Activated naive CD4-positive, alpha-beta T cell treated with anti-CD3 and anti-CD28 coated beads, Interleukin-2, amount 10 ng/mL, durations not matched to agents 7 days and 5 days (primary cell): Measurements from ENCODE around the gene RTP5.
A peak's percentile ranks its signal among the peaks of the same experiment; 100 is the strongest.

Source experiments
- CTCF ChIA-PET: fragments of 350-600 bp; sonication (Branson Sonifier 250); formaldehyde crosslinking; loops from one replicate; lab custom pipeline; 2021; ENCODE audit warnings: antibody characterized with exemption; lab: Charles Lee
- DNase-seq: peaks from one replicate; pipeline ENCODE4 v3.0.0-alpha.2; 2020
- H3K27ac Mint-ChIP-seq: one replicate; pipeline ENCODE4 v1.8.0; 2021; ENCODE audit warnings: mild to moderate bottlenecking, moderate library complexity, mixed read lengths
- H3K27me3 Mint-ChIP-seq: one replicate; pipeline ENCODE4 v1.8.0; 2021; ENCODE audit warnings: mild to moderate bottlenecking, mixed read lengths
- H3K36me3 Mint-ChIP-seq: one replicate; pipeline ENCODE4 v1.8.0; 2021; ENCODE audit warnings: mixed read lengths
- H3K4me1 Mint-ChIP-seq: one replicate; pipeline ENCODE4 v1.8.0; 2021; ENCODE audit warnings: mixed read lengths
- H3K4me3 Mint-ChIP-seq: one replicate; pipeline ENCODE4 v1.8.0; 2021; ENCODE audit warnings: mild to moderate bottlenecking, moderate library complexity, mixed read lengths
- H3K9me3 Mint-ChIP-seq: one replicate; pipeline ENCODE4 v1.8.0; 2021; ENCODE audit warnings: mixed read lengths

Gene RTP5

GRCh38 chr2:241890524-241891235, 21.2 kb downstream of the RTP5 start:
- peaks cover 7% of the 10 kb centered on the region for H3K9me3 Mint-ChIP-seq
- CTCF ChIA-PET, result no interaction called here
- H3K36me3 Mint-ChIP-seq, result peaks cover 26% of the 10 kb centered on the region

DNA sequence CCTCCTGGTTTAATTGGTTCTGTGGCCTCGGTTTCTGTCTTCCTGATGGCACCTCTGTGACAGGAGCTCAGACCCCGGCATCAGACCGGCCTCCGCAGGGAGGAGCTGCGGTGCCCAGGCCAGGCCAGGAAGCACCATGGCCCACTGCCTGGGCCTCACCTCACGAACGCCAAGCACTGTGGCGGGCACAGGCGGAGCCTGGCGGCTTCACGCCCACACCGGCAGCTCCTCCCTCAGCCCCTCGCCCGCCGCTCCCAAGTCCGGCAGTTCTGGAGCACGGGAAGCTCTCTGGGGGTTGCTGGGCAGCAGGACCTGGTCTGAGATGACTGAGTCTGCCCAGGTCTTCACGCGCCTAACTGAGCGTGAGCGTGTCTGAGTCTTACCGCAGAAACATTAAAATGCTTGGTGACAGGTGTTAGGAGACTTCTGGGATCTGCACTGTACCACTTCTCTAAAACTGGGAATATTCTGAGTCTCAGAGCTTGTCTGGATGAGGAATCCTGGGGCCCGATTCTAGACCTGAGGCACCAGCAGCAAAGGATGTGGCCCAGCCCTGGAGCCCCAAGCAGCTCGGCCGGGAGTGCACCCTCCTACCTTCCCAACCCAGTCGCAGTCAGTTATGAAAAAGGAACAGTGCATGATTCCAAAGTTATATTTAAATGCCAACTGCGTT, 21.9 kb downstream of the RTP5 start:
- Mint-ChIP-seq H3K4me1 (peaks cover 15% of the 10 kb centered on the region), H3K36me3 (peaks cover 25% of the 10 kb centered on the region), H3K27ac (no peak overlapping the region), H3K9me3 (peaks cover 9% of the 10 kb centered on the region), H3K4me3 (no peak overlapping the region), H3K27me3 (no peaks in the 10 kb centered on the region)
- DNase-seq, result no peak
- CTCF ChIA-PET, result no interaction called here

More at GRCh38 chr2:241890524-241891235, 21.2 kb downstream of the RTP5 start:
- no peak for DNase-seq
- no peak overlapping the region for H3K4me3 Mint-ChIP-seq
- H3K4me1 Mint-ChIP-seq, result peaks cover 19% of the 10 kb centered on the region
- H3K27me3 Mint-ChIP-seq, result no peaks in the 10 kb centered on the region
- H3K27ac Mint-ChIP-seq, result no peak overlapping the region

DNA sequence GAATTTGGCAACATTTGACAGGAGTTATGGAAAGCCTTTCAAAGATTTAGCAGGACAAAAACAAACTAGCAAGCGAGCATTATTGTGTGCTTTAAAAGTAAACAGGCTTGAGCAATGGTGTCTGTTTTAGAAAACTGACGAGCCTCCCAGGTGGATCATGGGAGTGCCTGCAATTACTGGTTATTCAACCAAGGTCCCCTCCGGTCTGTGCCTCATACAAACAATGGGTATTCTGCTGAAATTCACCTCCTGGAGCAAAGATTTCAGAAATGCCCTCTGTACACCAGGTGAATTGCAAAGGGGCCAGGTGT, 22.4 kb downstream of the RTP5 start:
- Mint-ChIP-seq H3K36me3 (peaks cover 24% of the 10 kb centered on the region), H3K9me3 (peaks cover 9% of the 10 kb centered on the region), H3K27me3 (no peaks in the 10 kb centered on the region), H3K27ac (no peak overlapping the region), H3K4me3 (no peak overlapping the region), H3K4me1 (peaks cover 15% of the 10 kb centered on the region)
- DNase-seq, result peak; percentile 5
- CTCF ChIA-PET, result no interaction called here

GRCh38 chr2:241892299-241893137, 23.0 kb downstream of the RTP5 start:
- Mint-ChIP-seq H3K27ac (no peak overlapping the region), H3K9me3 (peaks cover 9% of the 10 kb centered on the region), H3K36me3 (peaks cover 19% of the 10 kb centered on the region), H3K4me3 (no peak overlapping the region), H3K4me1 (peaks cover 12% of the 10 kb centered on the region), H3K27me3 (no peaks in the 10 kb centered on the region)
- peak; percentile 12 for DNase-seq
- CTCF ChIA-PET, result no interaction called here

GRCh38 chr2:241893265-241893664, 23.7 kb downstream of the RTP5 start:
- H3K27ac Mint-ChIP-seq, result no peak overlapping the region

GRCh38 chr2:241894056-241894641, 24.6 kb downstream of the RTP5 start:
- H3K4me1 Mint-ChIP-seq, result peaks cover 3% of the 10 kb centered on the region
- CTCF ChIA-PET, result no interaction called here
- peaks cover 12% of the 10 kb centered on the region for H3K36me3 Mint-ChIP-seq
- H3K4me3 Mint-ChIP-seq, result no peak overlapping the region
- H3K27me3 Mint-ChIP-seq, result no peaks in the 10 kb centered on the region
- peaks cover 5% of the 10 kb centered on the region for H3K9me3 Mint-ChIP-seq
- no peak for DNase-seq
- H3K27ac Mint-ChIP-seq, result no peak overlapping the region

More at GRCh38 chr2:241893265-241893664, 23.7 kb downstream of the RTP5 start:
- H3K4me1 Mint-ChIP-seq, result peaks cover 7% of the 10 kb centered on the region
- no peak for DNase-seq
- H3K4me3 Mint-ChIP-seq, result no peak overlapping the region
- peaks cover 15% of the 10 kb centered on the region for H3K36me3 Mint-ChIP-seq
- no peaks in the 10 kb centered on the region for H3K27me3 Mint-ChIP-seq
- peaks cover 7% of the 10 kb centered on the region for H3K9me3 Mint-ChIP-seq
- CTCF ChIA-PET, result no interaction called here

GRCh38 chr2:241894681-241895426, 25.3 kb downstream of the RTP5 start:
- no peak overlapping the region for H3K27ac Mint-ChIP-seq
- CTCF ChIA-PET, result no interaction called here
- peaks cover 3% of the 10 kb centered on the region for H3K9me3 Mint-ChIP-seq
- no peak overlapping the region for H3K4me3 Mint-ChIP-seq
- no peaks in the 10 kb centered on the region for H3K4me1 Mint-ChIP-seq
- no peaks in the 10 kb centered on the region for H3K27me3 Mint-ChIP-seq
- no peak for DNase-seq
- H3K36me3 Mint-ChIP-seq, result peaks cover 5% of the 10 kb centered on the region

DNA sequence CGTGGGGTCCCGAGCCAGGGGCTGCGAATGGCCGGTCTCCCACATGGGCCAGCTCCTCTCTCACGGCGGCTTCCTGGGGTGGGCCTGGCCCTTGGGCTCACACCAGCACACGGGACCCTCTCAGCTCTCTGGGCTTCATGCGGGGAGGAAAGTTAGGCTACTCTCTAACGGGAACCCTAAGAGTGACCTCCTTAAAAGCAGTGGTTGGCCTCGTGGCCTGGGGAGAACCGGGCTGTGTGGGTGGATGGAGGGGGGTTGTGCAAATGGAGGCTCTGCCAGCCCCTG, 25.8 kb downstream of the RTP5 start:
- no peak for DNase-seq
- peaks cover 2% of the 10 kb centered on the region for H3K36me3 Mint-ChIP-seq
- H3K27me3 Mint-ChIP-seq, result no peaks in the 10 kb centered on the region
- CTCF ChIA-PET, result no interaction called here
- no peak overlapping the region for H3K27ac Mint-ChIP-seq
- H3K4me3 Mint-ChIP-seq, result no peak overlapping the region
- H3K9me3 Mint-ChIP-seq, result peaks cover 3% of the 10 kb centered on the region
- no peaks in the 10 kb centered on the region for H3K4me1 Mint-ChIP-seq

GRCh38 chr2:241895712-241896641, 26.4 kb downstream of the RTP5 start:
- Mint-ChIP-seq H3K27me3 (peaks cover 3% of the 10 kb centered on the region), H3K9me3 (peaks cover 3% of the 10 kb centered on the region), H3K27ac (peak overlapping the region; percentile 65), H3K4me3 (no peak overlapping the region), H3K36me3 (peaks cover 2% of the 10 kb centered on the region), H3K4me1 (no peaks in the 10 kb centered on the region)
- no peak for DNase-seq
- CTCF ChIA-PET, result no interaction called here

GRCh38 chr2:241896746-241897201, 27.2 kb downstream of the RTP5 start:
- DNase-seq, result no peak
- Mint-ChIP-seq H3K4me3 (no peak overlapping the region), H3K27me3 (peaks cover 11% of the 10 kb centered on the region), H3K27ac (no peak overlapping the region), H3K9me3 (peaks cover 3% of the 10 kb centered on the region), H3K36me3 (peaks cover 2% of the 10 kb centered on the region), H3K4me1 (peaks cover 2% of the 10 kb centered on the region)
- CTCF ChIA-PET, result no interaction called here

GRCh38 chr2:241897231-241897916, 27.8 kb downstream of the RTP5 start:
- Mint-ChIP-seq H3K9me3 (peaks cover 3% of the 10 kb centered on the region), H3K4me1 (peaks cover 2% of the 10 kb centered on the region), H3K27ac (peak overlapping the region; percentile 38), H3K4me3 (no peak overlapping the region), H3K36me3 (peaks cover 2% of the 10 kb centered on the region), H3K27me3 (peaks cover 15% of the 10 kb centered on the region)
- no peak for DNase-seq
- CTCF ChIA-PET, result no interaction called here

DNA sequence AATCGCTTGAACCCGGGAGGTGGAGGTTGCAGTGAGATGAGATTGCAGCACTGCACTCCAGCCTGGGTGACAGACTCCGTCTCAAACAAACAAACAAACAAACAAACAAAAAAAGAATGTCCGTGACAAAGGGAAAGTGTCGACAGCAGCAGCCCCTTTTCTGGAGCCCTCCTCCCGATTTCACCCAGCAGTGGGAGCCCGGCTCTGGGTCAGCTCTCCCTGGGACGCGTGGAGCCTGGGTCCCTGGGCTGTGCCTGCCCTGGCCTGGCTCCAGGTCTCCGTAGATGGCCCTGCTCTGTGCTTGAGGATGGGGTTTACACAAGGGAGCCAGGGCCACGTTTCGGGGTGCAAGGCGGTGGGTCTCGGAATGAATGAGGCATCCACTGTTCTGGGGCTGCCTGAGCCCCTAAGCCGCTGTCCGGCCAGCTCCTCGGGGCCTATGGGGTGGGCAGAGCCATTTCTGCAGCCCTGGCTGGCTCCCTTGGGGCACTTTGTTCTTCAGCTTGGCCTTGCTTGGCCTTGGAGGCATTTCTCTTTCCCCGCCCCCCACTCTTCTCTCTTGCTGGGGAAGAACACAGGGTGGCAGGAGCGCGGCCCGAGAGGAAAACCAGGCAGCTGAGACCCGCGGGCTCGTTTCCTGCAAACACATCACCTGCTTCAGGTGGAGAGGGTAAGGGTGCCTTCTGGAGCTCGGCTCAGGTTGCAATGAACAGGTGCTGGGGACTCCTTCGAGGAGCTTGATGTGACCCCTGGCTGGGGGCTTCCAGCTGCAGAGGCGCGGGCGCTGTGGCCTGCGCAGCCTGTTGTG, 29.1 kb downstream of the RTP5 start:
- Mint-ChIP-seq H3K4me3 (no peak overlapping the region), H3K27me3 (peaks cover 15% of the 10 kb centered on the region), H3K27ac (no peak overlapping the region), H3K4me1 (peaks cover 2% of the 10 kb centered on the region), H3K36me3 (peaks cover 2% of the 10 kb centered on the region), H3K9me3 (peaks cover 3% of the 10 kb centered on the region)
- CTCF ChIA-PET, result no interaction called here
- no peak for DNase-seq
